Measurements from ENCODE around the gene C22orf23. TPM values are rescaled to one million over a fixed set of nuclear protein-coding genes. Genes with fewer than 3 reads are reported as not detected.

Gene C22orf23
- total and polyA plus RNA-seq, 2 of the 13 experiments (the other 11 are each of a cell fraction or from before 2014, with no cell fraction given): 0.21 to 0.24 TPM

GRCh38 chr22:37927637-37927936 is 25.8 kb downstream of the C22orf23 start:
- WGBS (ENCODE audit: low lambda C conversion rate): no CpG with 5 or more reads among the region's 5 CpGs
- no TSS peak for BruUV-seq (replicated peaks)
- CTCF ChIA-PET (ENCODE audit: low intra/inter-chr PET ratio, low total read pairs): no interaction called here
- POLR2A ChIA-PET: no interaction called here
- no peak overlapping the region for H3K27ac ChIP-seq (ENCODE audit: extremely low read length, insufficient read depth, low read length)
- no peak for TF ChIP-seq USF2 (IDR thresholded peaks at IDR 0.05; ENCODE audit: low read depth, low read length)
- no peak for TF ChIP-seq USF2 (CRISPR knock-in tag; IDR thresholded peaks at IDR 0.05; ENCODE audit: borderline replicate concordance)
- no peak overlapping the region for H3K4me2 ChIP-seq (ENCODE audit: low read depth, low read length)
- H3K9me3 ChIP-seq (ENCODE audit: low read length): no peaks in the 10 kb centered on the region
- no peak for FAIRE-seq
- intact Hi-C loops (cut with micrococcal nuclease; ENCODE audit: unreplicated experiment) (no loop called here), in situ Hi-C loops (cut with HindIII; ENCODE audit: extremely low pct_ligation_motif_present, low pct_unique_long_range_greater_than_20kb) (no loop called here)
- H3K79me2 ChIP-seq (ENCODE audit: insufficient read depth, low read length): no peaks in the 10 kb centered on the region
- peaks cover 24 to 34% of the 10 kb centered on the region in 2 experiments; a peak in 4 of 5 replicates for H3K36me3 ChIP-seq (replicated peaks in 1 of 2; ENCODE audit: control insufficient read depth in 1 of 2, insufficient read depth in 2 of 2, low read length in 2 of 2)
- H2AFZ ChIP-seq (ENCODE audit: low read length): no peak overlapping the region
- H3K4me1 ChIP-seq (ENCODE audit: insufficient read depth, low read length): no peaks in the 10 kb centered on the region
- DNase-seq (ENCODE audit: low spot score): no peak
- H3K4me3 ChIP-seq (replicated peaks in 1 of 3; ENCODE audit: insufficient read depth in 1 of 3, low read depth in 2 of 3, low read length in 3 of 3): no peak overlapping the region
- H3K9ac ChIP-seq (ENCODE audit: insufficient read depth, low read depth, low read length): no peak overlapping the region
- H3K27me3 ChIP-seq (ENCODE audit: control insufficient read depth in 1 of 2, insufficient read depth in 2 of 2, low read length in 2 of 2): no peaks in the 10 kb centered on the region
- no peak for ATAC-seq
- no peaks in the 10 kb centered on the region for H4K20me1 ChIP-seq (ENCODE audit: insufficient read depth, low read length)

GRCh38 chr22:37926771-37927636 is 26.4 kb downstream of the C22orf23 start:
- ChIA-PET CTCF (ENCODE audit: low intra/inter-chr PET ratio, low total read pairs) (no interaction called here), POLR2A (no interaction called here)
- H3K27ac ChIP-seq (ENCODE audit: extremely low read length, insufficient read depth, low read length): no peak overlapping the region
- no peak for DNase-seq (ENCODE audit: low spot score)
- H3K27me3 ChIP-seq (ENCODE audit: control insufficient read depth in 1 of 2, insufficient read depth in 2 of 2, low read length in 2 of 2): no peaks in the 10 kb centered on the region
- TF ChIP-seq DPF2 (CRISPR knock-in tag; IDR thresholded peaks at IDR 0.05; ENCODE audit: borderline replicate concordance, low read depth): no peak
- TF ChIP-seq USF2 (IDR thresholded peaks at IDR 0.05; ENCODE audit: low read depth, low read length): no peak
- TF ChIP-seq USF2 (CRISPR knock-in tag; IDR thresholded peaks at IDR 0.05; ENCODE audit: borderline replicate concordance): no peak
- TF ChIP-seq ZSCAN21 (CRISPR knock-in tag; IDR thresholded peaks at IDR 0.05; ENCODE audit: borderline replicate concordance): no peak
- TF ChIP-seq ZNF775 (CRISPR knock-in tag; IDR thresholded peaks at IDR 0.05; ENCODE audit: borderline replicate concordance): no peak
- no peak for TF ChIP-seq NFYC (CRISPR knock-in tag; IDR thresholded peaks at IDR 0.05)
- no peak for TF ChIP-seq GATA4 (IDR thresholded peaks at IDR 0.05; ENCODE audit: borderline replicate concordance, low read depth)
- TF ChIP-seq SP4 (CRISPR knock-in tag; IDR thresholded peaks at IDR 0.05): no peak
- TF ChIP-seq ZNF33B (CRISPR knock-in tag; IDR thresholded peaks at IDR 0.05): no peak
- no peak for TF ChIP-seq PITX1 (CRISPR knock-in tag; IDR thresholded peaks at IDR 0.05)
- TF ChIP-seq ETV6 (CRISPR knock-in tag; conservative IDR thresholded peaks at IDR 0.05): no peak
- TF ChIP-seq SIX4 (CRISPR knock-in tag; IDR thresholded peaks at IDR 0.05): no peak
- H3K4me1 ChIP-seq (ENCODE audit: insufficient read depth, low read length): no peaks in the 10 kb centered on the region
- no peak overlapping the region for H3K4me2 ChIP-seq (ENCODE audit: low read depth, low read length)
- no peaks in the 10 kb centered on the region for H3K9me3 ChIP-seq (ENCODE audit: low read length)
- WGBS (ENCODE audit: low lambda C conversion rate): 98% methylated on average over 21 of the region's 32 CpGs
- H3K9ac ChIP-seq (ENCODE audit: insufficient read depth, low read depth, low read length): no peak overlapping the region
- H4K20me1 ChIP-seq (ENCODE audit: insufficient read depth, low read length): no peaks in the 10 kb centered on the region
- H3K79me2 ChIP-seq (ENCODE audit: insufficient read depth, low read length): no peaks in the 10 kb centered on the region
- intact Hi-C loops (cut with micrococcal nuclease; ENCODE audit: unreplicated experiment): no loop called here
- peaks cover 22 to 30% of the 10 kb centered on the region in 2 experiments; a peak in 4 of 5 replicates for H3K36me3 ChIP-seq (replicated peaks in 1 of 2; ENCODE audit: control insufficient read depth in 1 of 2, insufficient read depth in 2 of 2, low read length in 2 of 2)
- FAIRE-seq: no peak
- no TSS peak for BruUV-seq (replicated peaks)
- ATAC-seq: no peak
- in situ Hi-C loops (cut with HindIII; ENCODE audit: extremely low pct_ligation_motif_present, low pct_unique_long_range_greater_than_20kb): no loop called here
- no peak overlapping the region for H3K4me3 ChIP-seq (replicated peaks in 1 of 3; ENCODE audit: insufficient read depth in 1 of 3, low read depth in 2 of 3, low read length in 3 of 3)
- H2AFZ ChIP-seq (ENCODE audit: low read length): no peak overlapping the region

Data from HepG2 (cell line).